ENCODE results near the gene DGLUCY.

DNA sequence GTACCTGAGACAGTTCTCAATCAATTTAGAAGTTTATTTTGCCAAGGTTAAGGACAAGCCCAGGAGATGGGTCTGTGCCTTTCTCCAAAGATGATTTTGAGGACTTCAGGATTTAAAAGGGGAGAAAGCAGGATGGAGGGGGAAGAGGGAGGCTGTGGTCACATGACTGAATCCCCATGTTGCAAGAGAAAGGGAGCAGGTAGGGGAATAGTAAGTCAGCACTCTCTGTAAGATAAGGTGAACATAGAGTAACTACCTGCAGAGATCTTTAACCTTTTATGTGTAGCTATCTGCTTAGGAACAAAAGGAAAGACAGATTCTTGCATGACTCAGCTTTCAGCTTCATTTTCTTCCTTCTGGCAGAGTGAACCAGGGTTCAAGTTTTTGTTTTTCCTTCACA is 25.9 kb downstream of the DGLUCY start:
- TF ChIP-seq, protein P1, sequence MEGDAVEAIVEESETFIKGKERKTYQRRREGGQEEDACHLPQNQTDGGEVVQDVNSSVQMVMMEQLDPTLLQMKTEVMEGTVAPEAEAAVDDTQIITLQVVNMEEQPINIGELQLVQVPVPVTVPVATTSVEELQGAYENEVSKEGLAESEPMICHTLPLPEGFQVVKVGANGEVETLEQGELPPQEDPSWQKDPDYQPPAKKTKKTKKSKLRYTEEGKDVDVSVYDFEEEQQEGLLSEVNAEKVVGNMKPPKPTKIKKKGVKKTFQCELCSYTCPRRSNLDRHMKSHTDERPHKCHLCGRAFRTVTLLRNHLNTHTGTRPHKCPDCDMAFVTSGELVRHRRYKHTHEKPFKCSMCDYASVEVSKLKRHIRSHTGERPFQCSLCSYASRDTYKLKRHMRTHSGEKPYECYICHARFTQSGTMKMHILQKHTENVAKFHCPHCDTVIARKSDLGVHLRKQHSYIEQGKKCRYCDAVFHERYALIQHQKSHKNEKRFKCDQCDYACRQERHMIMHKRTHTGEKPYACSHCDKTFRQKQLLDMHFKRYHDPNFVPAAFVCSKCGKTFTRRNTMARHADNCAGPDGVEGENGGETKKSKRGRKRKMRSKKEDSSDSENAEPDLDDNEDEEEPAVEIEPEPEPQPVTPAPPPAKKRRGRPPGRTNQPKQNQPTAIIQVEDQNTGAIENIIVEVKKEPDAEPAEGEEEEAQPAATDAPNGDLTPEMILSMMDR (IDR thresholded peaks at IDR 0.05), result no peak
- TF ChIP-seq POLR2A (IDR thresholded peaks at IDR 0.05), result no peak
